Heart left ventricle (tissue), 16 donors: Measurements from ENCODE around the gene NME7. TPM values are rescaled to one million over a fixed set of nuclear protein-coding genes. Genes with fewer than 3 reads are reported as not detected.
A peak's percentile ranks its signal among the peaks of the same experiment; 100 is the strongest.

Source experiments
- ATAC-seq, 4 donors: fragments of 200-7000 bp; cut with Tn5 transposase; one replicate each; pipeline ENCODE4 v1.9.1; 2020 to 2022; ENCODE audit warnings: moderate library complexity in 4 of 4, mild to moderate bottlenecking in 3 of 4, moderate number of reproducible peaks in 1 of 4
- DNase-seq, 5 donors: peaks; one replicate each; pipeline ENCODE4 v3.0.0-alpha.2; 2020
- H3K27ac ChIP-seq, 12 donors: fragments of 200-600 bp; sonication (generic) in 4 of 12; one replicate each; pipeline versions ENCODE4 v1.5.0 to v1.8.0; 2016 to 2022; ENCODE audit warnings: mild to moderate bottlenecking in 2 of 12
- H3K27me3 ChIP-seq, 9 donors: fragments of 200-600 bp; sonication (generic) in 2 of 9; one replicate each; pipeline versions ENCODE4 v1.5.1 to v1.8.0; 2016 to 2022; ENCODE audit warnings: mild to moderate bottlenecking in 3 of 9
- H3K36me3 ChIP-seq, 9 donors: fragments of 200-600 bp; sonication (generic) in 2 of 9; one replicate each; pipeline versions ENCODE4 v1.5.0 to v1.8.0; 2018 to 2022; ENCODE audit warnings: mild to moderate bottlenecking in 2 of 9
- H3K4me1 ChIP-seq, 12 donors: fragments of 200-600 bp; sonication (generic) in 4 of 12; one replicate each; pipeline versions ENCODE4 v1.5.0 to v1.8.0; 2016 to 2022; ENCODE audit warnings: mild to moderate bottlenecking in 3 of 12
- H3K4me3 ChIP-seq, 12 donors: fragments of 200-600 bp; sonication (generic) in 4 of 12; one replicate each; pipeline versions ENCODE4 v1.5.0 to v1.8.0; 2017 to 2022; ENCODE audit warnings: mild to moderate bottlenecking in 9 of 12, moderate library complexity in 4 of 12
- H3K9me3 ChIP-seq, 12 donors: fragments of 200-600 bp; sonication (generic) in 4 of 12; one replicate each; pipeline versions ENCODE4 v1.5.0 to v1.8.0; 2016 to 2022; ENCODE audit warnings: mild to moderate bottlenecking in 1 of 12
- POLR2A ChIP-seq, 2 donors: fragments of 450-650 bp; IDR thresholded peaks; one replicate each; pipeline ENCODE4 v1.6.1; 2017; ENCODE audit warnings: antibody characterized with exemption in 2 of 2, mild to moderate bottlenecking in 2 of 2, moderate library complexity in 2 of 2
- WGBS, 4 donors: extraction: QIAGEN DNeasy Blood & Tissue Kit in 2 of 4; methylation state at CpG; one replicate each; pipeline versions ENCODE4 v1.1.5 to v1.1.7; 2013 to 2018; 5-methylcytosine and 5-hydroxymethylcytosine counted together
- intact Hi-C, 10 donors: fragments of 100-400 bp; cut with DNase I; formaldehyde crosslinking; loops; one replicate each; pipeline versions ENCODE4 v1.11.1 to v1.14.2; 2022
- polyA plus RNA-seq, 2 donors: library from polyadenylated mRNA; stranded (reverse); fragments of 200-250 nt; gene quantifications; one replicate each; pipeline ENCODE4 v1.2.3, GENCODE V29; 2013
- total RNA-seq, 9 donors: library from RNA; depleted of rRNA in 2 of 9; stranded (reverse); fragments of >200 nt in 2 of 9; fragmentation: NEBNext Ultra II Directional in 3 of 9; extraction: Animal tissue kit (Norgen Biotek cat#: 25700) in 3 of 9; gene quantifications; one replicate each; pipeline versions ENCODE4 v1.1.0 to v1.2.4, GENCODE V29; 2016 to 2023
- TF ChIP-seq, protein P1 (sequence below), 12 donors: fragments of 200-600 bp; sonication (generic) in 4 of 12; IDR thresholded peaks; one replicate each; pipeline versions ENCODE4 v1.5.0 to v1.8.0; 2018 to 2022; ENCODE audit warnings: antibody characterized with exemption in 12 of 12, mild to moderate bottlenecking in 5 of 12
- donor health status: ischemic (EF 13 %, LVEDD 7.1; RV severe dilation, severe dysfunction).
- donor health status: healthy with polysubstance abuse.
- donor health status: DM: no; HTN: yes; CAD: no.
- donor health status: DM: no; HTN: no; CAD: no.
- donor health status: ischemic (EF 25% LVEDD 6.9; RV normal size, moderate dysfunction).
- donor health status: ischemic (EF 25% LVEDD 5.7; RV mildly dilated, moderate dysfunction).
- donor health status: healthy.
- donor health status: DM: yes; HTN: yes; CAD: no.
- donor health status: ischemic (EF 35%, LVEDD 5.7; RV mildly dilated, moderate dysfunction).
- donor health status: nonischemic (EF 11% LVEDD 7.7; RV severe dilation, severe dysfunction).
- donor health status: DM: yes; HTN: yes; CAD: no.
- donor health status: PGD.
- donor health status: ischemic (EF 29% LVEDD 5.4; RV normal size, mild dysfunction).
- donor health status: nonischemic (EF 23%, LVEDD 6.1; RV moderate dilation, normal function).

Gene NME7
- total and polyA plus RNA-seq, 11 donors, result 3.1 to 25.2 (median 8.4) TPM

DNA sequence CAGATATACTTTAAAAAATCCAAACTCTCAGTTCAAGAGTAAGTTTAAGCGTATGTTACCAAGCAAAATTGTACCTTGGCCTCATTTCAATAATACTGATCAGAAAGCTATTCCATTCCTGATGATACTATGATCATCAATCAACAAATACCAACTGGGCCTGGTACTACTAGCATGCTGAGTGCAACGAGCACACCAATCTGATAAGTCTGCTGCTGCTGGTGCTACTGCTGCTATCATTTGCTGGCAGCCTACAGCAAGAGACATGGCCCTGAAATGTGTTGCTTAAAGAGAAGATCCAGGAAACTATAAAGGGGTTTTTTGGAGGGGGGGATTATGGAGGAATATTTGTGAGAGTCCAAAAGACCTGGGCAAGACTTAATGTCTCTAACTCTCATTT, 39.7 kb downstream of the NME7 start:
- ATAC-seq (no peak), DNase-seq (no peak)
- no peaks in the 10 kb centered on the region for H3K27me3 ChIP-seq
- H3K4me1 ChIP-seq, result peaks cover 0 to 14% (median 0%) of the 10 kb centered on the region in 12 donors
- no peak for TF ChIP-seq POLR2A (IDR thresholded peaks at IDR 0.05)
- TF ChIP-seq, protein P1, sequence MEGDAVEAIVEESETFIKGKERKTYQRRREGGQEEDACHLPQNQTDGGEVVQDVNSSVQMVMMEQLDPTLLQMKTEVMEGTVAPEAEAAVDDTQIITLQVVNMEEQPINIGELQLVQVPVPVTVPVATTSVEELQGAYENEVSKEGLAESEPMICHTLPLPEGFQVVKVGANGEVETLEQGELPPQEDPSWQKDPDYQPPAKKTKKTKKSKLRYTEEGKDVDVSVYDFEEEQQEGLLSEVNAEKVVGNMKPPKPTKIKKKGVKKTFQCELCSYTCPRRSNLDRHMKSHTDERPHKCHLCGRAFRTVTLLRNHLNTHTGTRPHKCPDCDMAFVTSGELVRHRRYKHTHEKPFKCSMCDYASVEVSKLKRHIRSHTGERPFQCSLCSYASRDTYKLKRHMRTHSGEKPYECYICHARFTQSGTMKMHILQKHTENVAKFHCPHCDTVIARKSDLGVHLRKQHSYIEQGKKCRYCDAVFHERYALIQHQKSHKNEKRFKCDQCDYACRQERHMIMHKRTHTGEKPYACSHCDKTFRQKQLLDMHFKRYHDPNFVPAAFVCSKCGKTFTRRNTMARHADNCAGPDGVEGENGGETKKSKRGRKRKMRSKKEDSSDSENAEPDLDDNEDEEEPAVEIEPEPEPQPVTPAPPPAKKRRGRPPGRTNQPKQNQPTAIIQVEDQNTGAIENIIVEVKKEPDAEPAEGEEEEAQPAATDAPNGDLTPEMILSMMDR (IDR thresholded peaks at IDR 0.05), result no peak
- H3K27ac ChIP-seq, result no peak overlapping the region
- no peak overlapping the region for H3K4me3 ChIP-seq
- peaks cover 0 to 2% (median 0%) of the 10 kb centered on the region in 9 donors for H3K36me3 ChIP-seq
- WGBS, 4 donors, result 85 to 91% (median 88%) methylated on average over 2 of the region's 2 CpGs
- peaks cover 0 to 40% (median 7%) of the 10 kb centered on the region in 12 donors for H3K9me3 ChIP-seq
- intact Hi-C loops, result no loop called here

DNA sequence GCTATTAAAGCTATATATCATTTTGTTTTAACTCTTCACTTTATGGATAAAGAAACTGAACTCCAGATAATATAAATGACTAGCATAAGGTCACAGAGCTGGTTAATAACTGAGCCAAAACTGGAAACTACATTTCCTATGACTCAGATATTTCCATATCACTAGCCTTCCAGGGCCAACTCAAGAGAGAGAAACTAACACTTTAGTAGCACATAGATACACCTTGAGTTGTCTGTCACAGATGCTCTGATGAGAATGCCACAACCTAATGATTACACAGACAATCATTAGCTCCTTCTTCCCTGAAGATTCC, 40.7 kb downstream of the NME7 start:
- ATAC-seq (no peak), DNase-seq (no peak)
- Histone ChIP-seq H3K4me3 (no peak overlapping the region), H3K9me3 (peaks cover 0 to 30% (median 5%) of the 10 kb centered on the region in 12 donors), H3K27ac (peak overlapping the region in 1 of 12 donors; percentile 21), H3K27me3 (no peaks in the 10 kb centered on the region), H3K4me1 (peaks cover 0 to 14% (median 0%) of the 10 kb centered on the region in 12 donors), H3K36me3 (peaks cover 0 to 6% (median 0%) of the 10 kb centered on the region in 9 donors)
- TF ChIP-seq POLR2A (IDR thresholded peaks at IDR 0.05), result no peak
- TF ChIP-seq, protein P1 (IDR thresholded peaks at IDR 0.05), result no peak
- intact Hi-C loops, result no loop called here

DNA sequence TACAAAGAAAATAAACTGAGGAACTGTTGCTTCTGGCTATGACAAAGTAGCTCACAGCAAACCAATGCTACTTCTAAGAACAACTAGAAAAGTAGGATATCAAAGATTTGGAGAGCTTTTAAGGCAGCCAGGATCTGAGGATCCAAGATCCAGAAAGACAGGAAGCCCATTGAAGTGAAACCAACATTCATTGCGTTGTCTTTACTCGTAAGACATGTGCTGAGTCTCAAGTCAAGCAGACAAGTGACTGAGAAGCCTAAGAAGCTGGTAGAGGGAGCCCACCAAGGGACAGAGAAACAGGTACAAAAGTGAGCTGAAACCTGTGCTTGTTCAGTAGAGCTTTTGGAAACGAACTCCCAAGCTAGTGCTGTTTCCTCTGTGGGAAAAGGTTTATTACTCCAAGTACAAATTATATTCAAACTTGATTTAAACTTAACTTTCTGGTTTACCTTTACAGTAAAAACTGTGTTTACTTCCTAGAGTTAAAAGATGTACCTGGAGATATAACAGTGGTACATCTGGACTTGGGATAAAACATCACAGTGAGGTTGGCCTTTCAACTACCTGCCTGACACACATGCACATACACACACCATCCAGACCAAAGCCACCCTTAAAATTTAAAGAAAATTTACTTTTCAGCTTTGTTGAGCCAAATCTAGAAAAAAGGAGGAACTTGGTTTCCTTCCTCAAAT, 41.2 kb downstream of the NME7 start:
- Histone ChIP-seq H3K4me3 (no peak overlapping the region), H3K4me1 (peaks cover 0 to 14% (median 0%) of the 10 kb centered on the region in 12 donors), H3K27me3 (no peaks in the 10 kb centered on the region), H3K9me3 (peaks cover 0 to 25% (median 1%) of the 10 kb centered on the region in 12 donors), H3K27ac (peak overlapping the region in 1 of 12 donors; percentile 21), H3K36me3 (peaks cover 0 to 6% (median 0%) of the 10 kb centered on the region in 9 donors)
- no peak for ATAC-seq
- intact Hi-C loops, result no loop called here
- TF ChIP-seq, protein P1 (IDR thresholded peaks at IDR 0.05), result no peak
- no peak for TF ChIP-seq POLR2A (IDR thresholded peaks at IDR 0.05)
- WGBS, 4 donors, result 62 to 80% (median 68%) methylated on average over 3 of the region's 3 CpGs
- no peak for DNase-seq

DNA sequence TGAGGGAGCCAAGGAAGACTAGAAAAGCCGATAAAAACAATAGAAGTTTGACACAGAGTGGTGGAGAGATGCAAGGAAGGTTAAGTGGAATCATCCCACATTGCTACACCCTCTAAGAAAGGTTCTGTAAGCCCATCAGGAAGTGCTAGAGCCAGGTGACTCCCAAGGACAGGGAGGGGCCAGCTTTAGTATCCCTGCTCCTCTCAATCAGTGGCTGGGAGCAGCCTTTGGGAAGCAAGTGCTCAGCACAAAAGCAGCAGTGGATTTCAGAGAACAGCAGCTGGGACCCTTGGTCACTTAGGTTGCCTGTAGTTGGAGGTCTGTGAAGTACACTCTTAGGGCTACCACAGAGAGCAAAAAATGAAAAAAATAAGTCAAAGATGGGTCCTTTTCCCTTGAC, 42.5 kb downstream of the NME7 start:
- no peak for ATAC-seq

More for the DNA sequence above, 42.5 kb downstream of the NME7 start:
- no peak for TF ChIP-seq POLR2A (IDR thresholded peaks at IDR 0.05)
- TF ChIP-seq, protein P1 (IDR thresholded peaks at IDR 0.05), result no peak
- no peak overlapping the region for H3K27ac ChIP-seq
- H3K27me3 ChIP-seq, result no peaks in the 10 kb centered on the region
- no peak for DNase-seq
- peaks cover 0 to 13% (median 0%) of the 10 kb centered on the region in 12 donors for H3K9me3 ChIP-seq
- WGBS, 4 donors, result 88 to 96% (median 91%) methylated on average over 1 of the region's 1 CpG
- no peak overlapping the region for H3K4me3 ChIP-seq
- peaks cover 0 to 14% (median 0%) of the 10 kb centered on the region in 12 donors for H3K4me1 ChIP-seq
- intact Hi-C loops, result no loop called here
- peaks cover 0 to 6% (median 0%) of the 10 kb centered on the region in 9 donors for H3K36me3 ChIP-seq
